GM12801 (cell line): Measurements from ENCODE around the gene SIRPA.

Experiments used
- TF ChIP-seq, protein P1 (sequence below): IDR thresholded peaks from one replicate; pipeline ENCODE4 v1.5.1; 2011; ENCODE audit warnings: control low read depth; ENCODE audit not compliant: insufficient read length; ENCODE audit errors: extremely low read depth

The SIRPA gene

GRCh38 chr20:1902188-1902587 is 7.0 kb downstream of the SIRPA start:
- TF ChIP-seq, protein P1, sequence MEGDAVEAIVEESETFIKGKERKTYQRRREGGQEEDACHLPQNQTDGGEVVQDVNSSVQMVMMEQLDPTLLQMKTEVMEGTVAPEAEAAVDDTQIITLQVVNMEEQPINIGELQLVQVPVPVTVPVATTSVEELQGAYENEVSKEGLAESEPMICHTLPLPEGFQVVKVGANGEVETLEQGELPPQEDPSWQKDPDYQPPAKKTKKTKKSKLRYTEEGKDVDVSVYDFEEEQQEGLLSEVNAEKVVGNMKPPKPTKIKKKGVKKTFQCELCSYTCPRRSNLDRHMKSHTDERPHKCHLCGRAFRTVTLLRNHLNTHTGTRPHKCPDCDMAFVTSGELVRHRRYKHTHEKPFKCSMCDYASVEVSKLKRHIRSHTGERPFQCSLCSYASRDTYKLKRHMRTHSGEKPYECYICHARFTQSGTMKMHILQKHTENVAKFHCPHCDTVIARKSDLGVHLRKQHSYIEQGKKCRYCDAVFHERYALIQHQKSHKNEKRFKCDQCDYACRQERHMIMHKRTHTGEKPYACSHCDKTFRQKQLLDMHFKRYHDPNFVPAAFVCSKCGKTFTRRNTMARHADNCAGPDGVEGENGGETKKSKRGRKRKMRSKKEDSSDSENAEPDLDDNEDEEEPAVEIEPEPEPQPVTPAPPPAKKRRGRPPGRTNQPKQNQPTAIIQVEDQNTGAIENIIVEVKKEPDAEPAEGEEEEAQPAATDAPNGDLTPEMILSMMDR: no peak

- TF ChIP-seq, protein P1: no peak
These were observed 8.9 kb downstream of the SIRPA start for GRCh38 chr20:1904135-1904534.

GRCh38 chr20:1905009-1905408 is 9.8 kb downstream of the SIRPA start:
- TF ChIP-seq, protein P1: no peak

GRCh38 chr20:1905693-1906092 is 10.5 kb downstream of the SIRPA start:
- TF ChIP-seq, protein P1: no peak

DNA sequence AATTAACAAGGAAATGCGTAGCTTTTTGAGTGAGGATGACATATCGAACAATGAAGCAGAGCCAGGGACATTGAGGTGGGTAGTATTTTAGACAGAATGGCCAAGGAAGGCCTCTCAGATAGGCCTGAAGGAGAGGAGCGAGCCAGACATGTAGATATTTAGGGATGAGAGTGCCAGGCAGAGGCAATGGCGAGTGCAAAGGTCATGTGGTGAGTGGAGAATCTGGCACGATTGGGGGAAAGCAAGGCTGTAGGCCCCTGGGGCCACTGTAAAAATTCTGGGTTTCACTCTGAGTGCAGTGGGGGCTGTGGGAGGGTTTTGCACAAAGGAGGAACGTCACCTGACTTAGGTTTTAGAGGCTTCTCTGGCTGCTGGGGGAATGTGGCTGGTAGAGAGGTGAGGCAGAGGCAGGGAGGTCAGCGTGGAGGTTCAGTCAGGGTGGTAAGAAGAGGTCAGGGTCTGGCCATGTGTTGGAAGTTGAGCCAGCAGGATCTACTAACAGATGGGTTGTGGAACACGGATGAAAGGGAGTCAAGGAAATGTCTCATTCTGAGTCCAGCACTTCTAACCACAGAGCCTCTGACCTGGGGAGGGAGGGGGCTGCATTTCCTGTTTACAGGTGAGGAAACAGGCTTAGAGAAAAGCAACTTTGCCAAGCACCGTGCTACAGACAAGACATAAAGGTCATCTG is 11.3 kb downstream of the SIRPA start:
- TF ChIP-seq, protein P1: no peak

GRCh38 chr20:1907586-1907985 is 12.4 kb downstream of the SIRPA start:
- TF ChIP-seq, protein P1: no peak

- TF ChIP-seq, protein P1: no peak
These were observed 13.0 kb downstream of the SIRPA start for GRCh38 chr20:1908191-1908590.

- TF ChIP-seq, protein P1: no peak
These were observed 13.9 kb downstream of the SIRPA start for GRCh38 chr20:1909097-1909496.
